Measurements from ENCODE around the gene LYPD4.

LYPD4 gene

GRCh38 chr19:41872775-41873647, 28.5 kb upstream of the LYPD4 start:
- DNase-seq, result peak; percentile 89

- DNase-seq, result peak; percentile 71
Measured at GRCh38 chr19:41872384-41872774, 27.9 kb upstream of the LYPD4 start.

- peak; percentile 85 for DNase-seq
Measured at GRCh38 chr19:41871573-41872383, 27.3 kb upstream of the LYPD4 start.

- peak; percentile 64 for DNase-seq
Measured at GRCh38 chr19:41870401-41870873, 26.0 kb upstream of the LYPD4 start.

GRCh38 chr19:41869374-41869955, 25.0 kb upstream of the LYPD4 start:
- DNase-seq, result no peak

GRCh38 chr19:41868989-41869300, 24.5 kb upstream of the LYPD4 start:
- no peak for DNase-seq

GRCh38 chr19:41868120-41868988, 23.9 kb upstream of the LYPD4 start:
- DNase-seq, result no peak

- peak; percentile 65 for DNase-seq
Measured at GRCh38 chr19:41866284-41866683, 21.8 kb upstream of the LYPD4 start.

GRCh38 chr19:41864374-41864773, 19.9 kb upstream of the LYPD4 start:
- DNase-seq, result no peak

- DNase-seq, result no peak
Measured at GRCh38 chr19:41863209-41863931, 18.9 kb upstream of the LYPD4 start.

GRCh38 chr19:41862445-41862986, 18.0 kb upstream of the LYPD4 start:
- DNase-seq, result no peak

GRCh38 chr19:41861846-41862245, 17.4 kb upstream of the LYPD4 start:
- no peak for DNase-seq

- no peak for DNase-seq
Measured at GRCh38 chr19:41861116-41861768, 16.8 kb upstream of the LYPD4 start.

- no peak for DNase-seq
Measured at GRCh38 chr19:41860419-41861115, 16.1 kb upstream of the LYPD4 start.

GRCh38 chr19:41859618-41860418, 15.3 kb upstream of the LYPD4 start, which contains the start of gene RPS19:
Gene RPS19, plus strand, starts transcription at chr19:41860255. Its CDS starts 520 bp downstream, at chr19:41860775.
- peak; percentile 99 for DNase-seq

GRCh38 chr19:41859213-41859617, 14.7 kb upstream of the LYPD4 start:
- no peak for DNase-seq

- DNase-seq, result no peak
Measured at GRCh38 chr19:41853768-41854167, 9.3 kb upstream of the LYPD4 start.

GRCh38 chr19:41853344-41853743, 8.9 kb upstream of the LYPD4 start:
- DNase-seq, result no peak

- DNase-seq, result no peak
Measured at GRCh38 chr19:41851456-41851855, 7.0 kb upstream of the LYPD4 start.
